GM12878 (cell line): Measurements from ENCODE around the gene TCERG1L. TPM values are rescaled to one million over a fixed set of nuclear protein-coding genes. Genes with fewer than 3 reads are reported as not detected.

Source experiments
- BRCA1 ChIP-seq: IDR thresholded peaks from 2 replicates; pipeline ENCODE4 v1.6.1; 2011; ENCODE audit warnings: low read depth, low read length, improper control_type of control experiment
- CEBPB ChIP-seq, 2 experiments: fragments of 150-350 bp in 1 of 2; IDR thresholded peaks; 2 replicates each; pipeline ENCODE4 v1.6.1; 2012 to 2014; ENCODE audit warnings: low read depth in 2 of 2, low read length in 2 of 2, borderline replicate concordance in 1 of 2, inconsistent platforms in 1 of 2
- IKZF1 ChIP-seq: fragments of 450-650 bp; conservative IDR thresholded peaks from 2 replicates; pipeline ENCODE4 v1.6.1; 2017; ENCODE audit warnings: antibody characterized with exemption, mild to moderate bottlenecking
- NFYB ChIP-seq: IDR thresholded peaks from 2 replicates; pipeline ENCODE4 v1.6.1; 2011; ENCODE audit warnings: low read depth, mild to moderate bottlenecking, low read length, improper control_type of control experiment, moderate library complexity; ENCODE audit not compliant: insufficient read depth
- SIX5 ChIP-seq: IDR thresholded peaks from 2 replicates; pipeline ENCODE4 v1.6.1; 2011; ENCODE audit warnings: mild to moderate bottlenecking, low read depth, low read length, moderate library complexity; ENCODE audit not compliant: severe bottlenecking
- SPI1 ChIP-seq: IDR thresholded peaks from 2 replicates; pipeline ENCODE4 v1.6.1; 2011; ENCODE audit warnings: low read depth, mild to moderate bottlenecking, low read length, moderate library complexity, borderline replicate concordance; ENCODE audit not compliant: insufficient read depth
- YY1 ChIP-seq: IDR thresholded peaks from 2 replicates; pipeline ENCODE4 v1.6.1; 2011; ENCODE audit warnings: low read depth, mild to moderate bottlenecking, low read length
- polyA plus RNA-seq, 11 experiments: library from polyadenylated mRNA; depleted of rRNA in 4 of 11; unstranded in 6 of 11; stranded (reverse) in 5 of 11; fragments of >200 nt; fragmentation: Nextera tagmentation in 4 of 11; fragmentation: Illumina TruSeq in 1 of 11; extraction: Ambion mirVana in 4 of 11; extraction: Trizol in 1 of 11; gene quantifications; 1 replicate in 1 of 11; 2 replicates in 10 of 11; pipeline versions ENCODE4 v1.2.1 to v1.2.3, GENCODE V29; 2011 to 2016; ENCODE audit warnings: inconsistent platforms in 2 of 11, missing spikeins in 2 of 11, low read depth in 1 of 11
- total RNA-seq, 4 experiments: library from RNA; depleted of rRNA in 3 of 4; stranded (reverse); fragments of >200 nt in 3 of 4; fragmentation: Illumina TruSeq in 1 of 4; extraction: Trizol in 1 of 4; gene quantifications; 2 replicates each; pipeline versions ENCODE4 v1.2.1 to v1.2.3, GENCODE V29; 2013 to 2021
- TF ChIP-seq, protein P1 (sequence below): fragments of 450-650 bp; IDR thresholded peaks from 2 replicates; pipeline ENCODE4 v1.6.1; 2017; ENCODE audit warnings: antibody characterized with exemption, mild to moderate bottlenecking, moderate library complexity
- TF ChIP-seq, protein P2 (sequence below): fragments of 450-650 bp; formaldehyde crosslinking; IDR thresholded peaks from 2 replicates; pipeline ENCODE4 v1.5.0; 2022; ENCODE audit warnings: mild to moderate bottlenecking, missing genetic modification characterization
- TF ChIP-seq, protein P3 (sequence below): fragments of 450-650 bp; IDR thresholded peaks from 2 replicates; pipeline ENCODE4 v1.6.1; 2017; ENCODE audit warnings: borderline replicate concordance
- TF ChIP-seq, protein P4 (sequence below): fragments of 450-650 bp; IDR thresholded peaks from 2 replicates; pipeline ENCODE4 v1.6.1; 2016; ENCODE audit warnings: mild to moderate bottlenecking
- TF ChIP-seq, protein P5 (sequence below): IDR thresholded peaks from 2 replicates; pipeline ENCODE4 v1.6.1; 2012; ENCODE audit warnings: low read depth, low read length, improper control_type of control experiment

The TCERG1L gene
- total and polyA plus RNA-seq, 10 of the 15 experiments (the other 5 are each of a cell fraction or from before 2014, with no cell fraction given): not detected

DNA sequence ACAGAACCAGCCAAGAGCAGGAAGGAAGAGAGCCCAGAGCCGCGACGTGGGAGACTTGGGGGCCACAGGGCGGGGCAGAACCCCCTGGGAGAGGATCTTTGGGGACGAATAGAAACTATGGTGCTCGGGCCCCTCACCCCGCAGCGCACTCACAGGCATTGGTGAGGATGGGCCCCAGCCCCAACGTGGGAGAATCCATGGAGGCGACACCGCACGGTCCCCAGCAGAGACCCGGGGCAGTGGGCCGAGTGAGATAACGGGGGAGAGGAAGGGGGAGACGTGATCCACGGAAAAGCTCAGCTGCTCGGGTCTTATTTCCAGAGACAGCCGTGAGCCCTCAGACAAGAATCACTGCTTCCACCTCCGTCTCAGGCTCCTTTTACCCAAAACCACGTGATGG is 222.4 kb downstream of the TCERG1L start (continued):
- TF ChIP-seq, protein P1, sequence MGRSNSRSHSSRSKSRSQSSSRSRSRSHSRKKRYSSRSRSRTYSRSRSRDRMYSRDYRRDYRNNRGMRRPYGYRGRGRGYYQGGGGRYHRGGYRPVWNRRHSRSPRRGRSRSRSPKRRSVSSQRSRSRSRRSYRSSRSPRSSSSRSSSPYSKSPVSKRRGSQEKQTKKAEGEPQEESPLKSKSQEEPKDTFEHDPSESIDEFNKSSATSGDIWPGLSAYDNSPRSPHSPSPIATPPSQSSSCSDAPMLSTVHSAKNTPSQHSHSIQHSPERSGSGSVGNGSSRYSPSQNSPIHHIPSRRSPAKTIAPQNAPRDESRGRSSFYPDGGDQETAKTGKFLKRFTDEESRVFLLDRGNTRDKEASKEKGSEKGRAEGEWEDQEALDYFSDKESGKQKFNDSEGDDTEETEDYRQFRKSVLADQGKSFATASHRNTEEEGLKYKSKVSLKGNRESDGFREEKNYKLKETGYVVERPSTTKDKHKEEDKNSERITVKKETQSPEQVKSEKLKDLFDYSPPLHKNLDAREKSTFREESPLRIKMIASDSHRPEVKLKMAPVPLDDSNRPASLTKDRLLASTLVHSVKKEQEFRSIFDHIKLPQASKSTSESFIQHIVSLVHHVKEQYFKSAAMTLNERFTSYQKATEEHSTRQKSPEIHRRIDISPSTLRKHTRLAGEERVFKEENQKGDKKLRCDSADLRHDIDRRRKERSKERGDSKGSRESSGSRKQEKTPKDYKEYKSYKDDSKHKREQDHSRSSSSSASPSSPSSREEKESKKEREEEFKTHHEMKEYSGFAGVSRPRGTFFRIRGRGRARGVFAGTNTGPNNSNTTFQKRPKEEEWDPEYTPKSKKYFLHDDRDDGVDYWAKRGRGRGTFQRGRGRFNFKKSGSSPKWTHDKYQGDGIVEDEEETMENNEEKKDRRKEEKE: no peak
- TF ChIP-seq, protein P2, sequence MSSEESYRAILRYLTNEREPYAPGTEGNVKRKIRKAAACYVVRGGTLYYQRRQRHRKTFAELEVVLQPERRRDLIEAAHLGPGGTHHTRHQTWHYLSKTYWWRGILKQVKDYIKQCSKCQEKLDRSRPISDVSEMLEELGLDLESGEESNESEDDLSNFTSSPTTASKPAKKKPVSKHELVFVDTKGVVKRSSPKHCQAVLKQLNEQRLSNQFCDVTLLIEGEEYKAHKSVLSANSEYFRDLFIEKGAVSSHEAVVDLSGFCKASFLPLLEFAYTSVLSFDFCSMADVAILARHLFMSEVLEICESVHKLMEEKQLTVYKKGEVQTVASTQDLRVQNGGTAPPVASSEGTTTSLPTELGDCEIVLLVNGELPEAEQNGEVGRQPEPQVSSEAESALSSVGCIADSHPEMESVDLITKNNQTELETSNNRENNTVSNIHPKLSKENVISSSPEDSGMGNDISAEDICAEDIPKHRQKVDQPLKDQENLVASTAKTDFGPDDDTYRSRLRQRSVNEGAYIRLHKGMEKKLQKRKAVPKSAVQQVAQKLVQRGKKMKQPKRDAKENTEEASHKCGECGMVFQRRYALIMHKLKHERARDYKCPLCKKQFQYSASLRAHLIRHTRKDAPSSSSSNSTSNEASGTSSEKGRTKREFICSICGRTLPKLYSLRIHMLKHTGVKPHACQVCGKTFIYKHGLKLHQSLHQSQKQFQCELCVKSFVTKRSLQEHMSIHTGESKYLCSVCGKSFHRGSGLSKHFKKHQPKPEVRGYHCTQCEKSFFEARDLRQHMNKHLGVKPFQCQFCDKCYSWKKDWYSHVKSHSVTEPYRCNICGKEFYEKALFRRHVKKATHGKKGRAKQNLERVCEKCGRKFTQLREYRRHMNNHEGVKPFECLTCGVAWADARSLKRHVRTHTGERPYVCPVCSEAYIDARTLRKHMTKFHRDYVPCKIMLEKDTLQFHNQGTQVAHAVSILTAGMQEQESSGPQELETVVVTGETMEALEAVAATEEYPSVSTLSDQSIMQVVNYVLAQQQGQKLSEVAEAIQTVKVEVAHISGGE (CRISPR knock-in tag): no peak
- TF ChIP-seq SPI1 (no peak), NFYB (no peak), CEBPB (IDR thresholded peaks at IDR 0.05; ENCODE audit: borderline replicate concordance in 1 of 2, low read depth in 2 of 2, low read length in 2 of 2) (no peak), BRCA1 (no peak), YY1 (no peak), SIX5 (no peak), IKZF1 (no peak)
- TF ChIP-seq, protein P3, sequence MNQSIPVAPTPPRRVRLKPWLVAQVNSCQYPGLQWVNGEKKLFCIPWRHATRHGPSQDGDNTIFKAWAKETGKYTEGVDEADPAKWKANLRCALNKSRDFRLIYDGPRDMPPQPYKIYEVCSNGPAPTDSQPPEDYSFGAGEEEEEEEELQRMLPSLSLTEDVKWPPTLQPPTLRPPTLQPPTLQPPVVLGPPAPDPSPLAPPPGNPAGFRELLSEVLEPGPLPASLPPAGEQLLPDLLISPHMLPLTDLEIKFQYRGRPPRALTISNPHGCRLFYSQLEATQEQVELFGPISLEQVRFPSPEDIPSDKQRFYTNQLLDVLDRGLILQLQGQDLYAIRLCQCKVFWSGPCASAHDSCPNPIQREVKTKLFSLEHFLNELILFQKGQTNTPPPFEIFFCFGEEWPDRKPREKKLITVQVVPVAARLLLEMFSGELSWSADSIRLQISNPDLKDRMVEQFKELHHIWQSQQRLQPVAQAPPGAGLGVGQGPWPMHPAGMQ: no peak
- TF ChIP-seq, protein P4, sequence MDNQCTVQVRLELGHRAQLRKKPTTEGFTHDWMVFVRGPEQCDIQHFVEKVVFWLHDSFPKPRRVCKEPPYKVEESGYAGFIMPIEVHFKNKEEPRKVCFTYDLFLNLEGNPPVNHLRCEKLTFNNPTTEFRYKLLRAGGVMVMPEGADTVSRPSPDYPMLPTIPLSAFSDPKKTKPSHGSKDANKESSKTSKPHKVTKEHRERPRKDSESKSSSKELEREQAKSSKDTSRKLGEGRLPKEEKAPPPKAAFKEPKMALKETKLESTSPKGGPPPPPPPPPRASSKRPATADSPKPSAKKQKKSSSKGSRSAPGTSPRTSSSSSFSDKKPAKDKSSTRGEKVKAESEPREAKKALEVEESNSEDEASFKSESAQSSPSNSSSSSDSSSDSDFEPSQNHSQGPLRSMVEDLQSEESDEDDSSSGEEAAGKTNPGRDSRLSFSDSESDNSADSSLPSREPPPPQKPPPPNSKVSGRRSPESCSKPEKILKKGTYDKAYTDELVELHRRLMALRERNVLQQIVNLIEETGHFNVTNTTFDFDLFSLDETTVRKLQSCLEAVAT: no peak
- TF ChIP-seq, protein P5, sequence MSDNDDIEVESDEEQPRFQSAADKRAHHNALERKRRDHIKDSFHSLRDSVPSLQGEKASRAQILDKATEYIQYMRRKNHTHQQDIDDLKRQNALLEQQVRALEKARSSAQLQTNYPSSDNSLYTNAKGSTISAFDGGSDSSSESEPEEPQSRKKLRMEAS: no peak
